Fibroblast of lung (primary cell): ENCODE measurements around the gene TROAP. TPM values are rescaled to one million over a fixed set of nuclear protein-coding genes. Genes with fewer than 3 reads are reported as not detected.
A peak's percentile ranks its signal among the peaks of the same experiment; 100 is the strongest.

ENCODE experiments used
- DNase-seq, 2 donors: peaks; one replicate each; pipeline versions ENCODE4 v3.0.0 to v3.0.0-alpha.2; 2010; ENCODE audit warnings: low read depth in 2 of 2
- H2AFZ ChIP-seq: 2 replicates; pipeline ENCODE4 v1.5.1; 2012; ENCODE audit warnings: low read length, control low read depth, inconsistent platforms
- H3K27ac ChIP-seq: 2 replicates; pipeline ENCODE4 v1.5.1; 2011; ENCODE audit warnings: low read length, control low read depth; ENCODE audit not compliant: insufficient read depth
- H3K27me3 ChIP-seq: 2 replicates; pipeline ENCODE4 v1.5.1; 2011; ENCODE audit warnings: mild to moderate bottlenecking, low read length; ENCODE audit not compliant: control insufficient read depth, insufficient read depth
- H3K36me3 ChIP-seq: 2 replicates; pipeline ENCODE4 v1.5.1; 2011; ENCODE audit warnings: low read length; ENCODE audit not compliant: control insufficient read depth, insufficient read depth
- H3K4me1 ChIP-seq: 2 replicates; pipeline ENCODE4 v1.5.1; 2011; ENCODE audit warnings: low read length; ENCODE audit not compliant: control insufficient read depth, insufficient read depth; ENCODE audit errors: extremely low read depth
- H3K4me2 ChIP-seq: 2 replicates; pipeline ENCODE4 v1.5.1; 2011; ENCODE audit warnings: low read length, control low read depth; ENCODE audit not compliant: insufficient read depth; ENCODE audit errors: extremely low read depth
- H3K4me3 ChIP-seq, 4 experiments: fragments of 200-600 bp in 1 of 4; sonication (generic) in 1 of 4; replicated peaks in 1 of 4; 2 replicates each; pipeline ENCODE4 v1.5.1; 2011 to 2016; ENCODE audit warnings: low read length in 4 of 4, low read depth in 3 of 4, mild to moderate bottlenecking in 3 of 4, control low read depth in 2 of 4, inconsistent platforms in 1 of 4, mixed read lengths in 1 of 4; ENCODE audit not compliant: insufficient read depth in 1 of 4; ENCODE audit errors: control extremely low read depth in 1 of 4
- H3K79me2 ChIP-seq: 2 replicates; pipeline ENCODE4 v1.5.1; 2012; ENCODE audit warnings: mild to moderate bottlenecking, low read length, inconsistent platforms; ENCODE audit not compliant: control insufficient read depth, insufficient read depth
- H3K9ac ChIP-seq: 2 replicates; pipeline ENCODE4 v1.5.1; 2011; ENCODE audit warnings: mild to moderate bottlenecking, low read length, control low read depth; ENCODE audit not compliant: insufficient read depth
- H3K9me3 ChIP-seq: 2 replicates; pipeline ENCODE4 v1.5.1; 2012; ENCODE audit warnings: low read depth, low read length; ENCODE audit not compliant: control insufficient read depth, insufficient read depth
- H4K20me1 ChIP-seq: 2 replicates; pipeline ENCODE4 v1.5.1; 2011; ENCODE audit warnings: low read length; ENCODE audit not compliant: control insufficient read depth, insufficient read depth; ENCODE audit errors: extremely low read depth
- EZH2 ChIP-seq: IDR thresholded peaks from 2 replicates; pipeline ENCODE4 v1.5.1; 2012; ENCODE audit warnings: low read length, control low read depth, mild to moderate bottlenecking; ENCODE audit errors: missing control alignments
- polyA plus RNA-seq, 2 donors: library from polyadenylated mRNA; depleted of rRNA in 1 of 2; stranded (reverse) in 1 of 2; unstranded in 1 of 2; fragments of >200 nt; gene quantifications; 2 replicates each; pipeline ENCODE4 v1.2.1, GENCODE V29; 2011 to 2012; ENCODE audit warnings: missing spikeins in 1 of 2
- total RNA-seq: library from RNA; depleted of rRNA; stranded (reverse); fragments of >200 nt; gene quantifications from 2 replicates; pipeline ENCODE4 v1.2.1, GENCODE V29; 2014
- TF ChIP-seq, protein P1 (sequence below), 2 donors: IDR thresholded peaks in 1 of 2; conservative IDR thresholded peaks in 1 of 2; 1 replicate in 1 of 2; 2 replicates in 1 of 2; pipeline ENCODE4 v1.5.1; 2011 to 2012; ENCODE audit warnings: low read length in 2 of 2, control low read depth in 1 of 2, inconsistent platforms in 1 of 2, low read depth in 1 of 2, mild to moderate bottlenecking in 1 of 2

Gene TROAP
- total and polyA plus RNA-seq, 2 donors (not counting 1 experiment from before 2014, with no cell fraction given): 4.8 to 6.3 TPM

DNA sequence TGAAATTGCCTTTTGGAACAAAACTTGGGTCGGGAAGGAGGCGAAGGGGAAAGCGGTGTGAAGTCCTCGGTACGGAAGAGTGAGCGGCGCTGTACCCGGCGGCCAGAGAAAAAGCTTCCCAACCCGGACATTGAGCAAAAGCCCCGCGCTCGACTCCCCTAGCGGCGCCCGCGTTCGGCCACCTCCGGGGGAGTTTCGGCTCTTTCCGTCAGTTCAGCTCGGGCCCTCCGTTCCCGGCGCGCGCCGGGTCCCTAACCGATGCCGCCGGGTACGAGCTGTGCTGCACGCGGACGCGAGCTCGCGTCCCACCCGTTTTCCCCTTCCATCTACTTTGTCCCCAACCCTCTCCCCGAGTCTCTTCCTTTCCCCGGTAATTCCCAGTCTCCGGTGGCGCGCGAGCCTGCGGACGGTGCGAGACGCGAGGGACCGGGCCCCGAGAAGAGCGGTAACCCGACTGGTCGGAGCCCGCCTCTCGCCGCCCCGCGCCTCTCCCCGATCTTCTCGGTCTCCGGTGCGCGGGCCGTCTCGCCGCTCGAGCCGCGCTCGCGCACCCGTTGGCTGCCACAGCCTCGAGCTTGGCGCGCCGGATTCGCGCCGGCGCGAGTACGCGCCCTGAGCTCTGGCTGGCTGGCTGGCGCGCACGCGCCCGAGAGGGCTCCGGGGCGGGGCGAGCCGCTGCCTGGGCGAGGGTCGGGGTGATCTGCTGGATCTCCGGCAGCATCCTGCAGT is 43.8 kb downstream of the TROAP start:
- Histone ChIP-seq H3K27ac (peak overlapping the region; percentile 82), H3K4me3 (peak overlapping the region; percentile 70 to 97 (median 89)), H3K4me2 (peak overlapping the region; percentile 96), H2AFZ (peak overlapping the region; percentile 90), H3K4me1 (peaks cover 6% of the 10 kb centered on the region), H4K20me1 (no peaks in the 10 kb centered on the region), H3K27me3 (no peaks in the 10 kb centered on the region), H3K9ac (peak overlapping the region; percentile 96), H3K79me2 (peaks cover 40% of the 10 kb centered on the region), H3K9me3 (no peaks in the 10 kb centered on the region), H3K36me3 (peaks cover 1% of the 10 kb centered on the region)
- TF ChIP-seq, protein P1, sequence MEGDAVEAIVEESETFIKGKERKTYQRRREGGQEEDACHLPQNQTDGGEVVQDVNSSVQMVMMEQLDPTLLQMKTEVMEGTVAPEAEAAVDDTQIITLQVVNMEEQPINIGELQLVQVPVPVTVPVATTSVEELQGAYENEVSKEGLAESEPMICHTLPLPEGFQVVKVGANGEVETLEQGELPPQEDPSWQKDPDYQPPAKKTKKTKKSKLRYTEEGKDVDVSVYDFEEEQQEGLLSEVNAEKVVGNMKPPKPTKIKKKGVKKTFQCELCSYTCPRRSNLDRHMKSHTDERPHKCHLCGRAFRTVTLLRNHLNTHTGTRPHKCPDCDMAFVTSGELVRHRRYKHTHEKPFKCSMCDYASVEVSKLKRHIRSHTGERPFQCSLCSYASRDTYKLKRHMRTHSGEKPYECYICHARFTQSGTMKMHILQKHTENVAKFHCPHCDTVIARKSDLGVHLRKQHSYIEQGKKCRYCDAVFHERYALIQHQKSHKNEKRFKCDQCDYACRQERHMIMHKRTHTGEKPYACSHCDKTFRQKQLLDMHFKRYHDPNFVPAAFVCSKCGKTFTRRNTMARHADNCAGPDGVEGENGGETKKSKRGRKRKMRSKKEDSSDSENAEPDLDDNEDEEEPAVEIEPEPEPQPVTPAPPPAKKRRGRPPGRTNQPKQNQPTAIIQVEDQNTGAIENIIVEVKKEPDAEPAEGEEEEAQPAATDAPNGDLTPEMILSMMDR (conservative IDR thresholded peaks at IDR 0.05 in 1 of 2, IDR thresholded peaks at IDR 0.05 in 1 of 2; ENCODE audit: low read depth in 1 of 2, low read length in 2 of 2): peak in 1 of 2 donors; percentile 22
- no peak for TF ChIP-seq EZH2
- DNase-seq: peak; percentile 94

DNA sequence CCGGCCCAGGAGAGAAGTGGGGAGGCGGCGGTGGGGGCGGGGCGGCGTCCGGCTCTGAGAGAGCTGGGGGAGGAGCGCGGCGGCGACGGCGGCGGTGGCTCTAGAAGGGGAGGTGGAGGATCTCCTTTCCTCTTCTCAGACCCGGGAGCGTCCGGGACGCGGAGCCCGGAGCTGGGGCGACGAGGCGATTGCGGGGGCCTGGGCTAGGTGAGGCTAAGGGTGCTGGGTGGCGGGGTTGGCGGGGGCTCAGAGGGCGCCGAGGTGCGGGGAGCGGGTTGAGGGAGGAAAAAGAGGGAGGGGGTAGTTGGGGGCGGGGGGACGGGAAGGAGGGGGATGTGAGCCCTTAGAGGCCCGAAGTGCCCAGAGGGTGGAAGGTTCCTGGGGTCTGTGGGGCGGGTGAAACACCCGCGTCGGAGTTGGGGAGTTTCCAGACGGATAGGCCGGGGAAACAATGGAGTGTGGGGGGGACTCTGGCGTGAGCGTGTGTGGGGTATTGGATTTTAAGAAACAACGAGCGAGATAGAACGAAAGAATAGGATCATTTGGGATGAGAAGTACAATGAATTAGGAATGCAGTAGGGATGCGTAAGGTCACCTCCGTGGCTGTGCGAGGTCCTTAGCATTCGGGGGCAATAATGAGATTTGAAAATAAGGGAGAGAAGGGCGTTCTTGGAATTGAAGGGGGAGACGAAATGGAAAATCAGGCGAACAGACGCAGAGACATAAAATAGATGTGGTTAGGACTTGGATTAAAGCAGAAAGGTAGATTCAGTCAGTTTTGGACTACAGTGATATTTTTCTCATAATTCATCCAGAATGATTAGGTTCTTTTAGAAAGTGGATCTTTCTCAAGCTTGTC is 44.6 kb downstream of the TROAP start, which contains the start of gene SPATS2:
Gene SPATS2 (plus strand): TSS at position 82 of the 859 bp plus-strand sequence. CDS start 93,551 bp downstream, outside the sequence.
- H3K79me2 ChIP-seq: peaks cover 47% of the 10 kb centered on the region
- no peaks in the 10 kb centered on the region for H3K27me3 ChIP-seq
- peak within 1 kb of the TSS; percentile 96 for H3K4me2 ChIP-seq
- no peaks in the 10 kb centered on the region for H3K9me3 ChIP-seq
- peak within 1 kb of the TSS; percentile 96 for H3K9ac ChIP-seq
- H3K27ac ChIP-seq: peak within 1 kb of the TSS; percentile 82
- H3K4me3 ChIP-seq: peak within 1 kb of the TSS; percentile 70 to 97 (median 89)
- H3K36me3 ChIP-seq: peaks cover 1% of the 10 kb centered on the region
- peak within 1 kb of the TSS; percentile 90 for H2AFZ ChIP-seq
- H3K4me1 ChIP-seq: peaks cover 6% of the 10 kb centered on the region
- TF ChIP-seq EZH2: no peak
- TF ChIP-seq, protein P1 (conservative IDR thresholded peaks at IDR 0.05 in 1 of 2, IDR thresholded peaks at IDR 0.05 in 1 of 2; ENCODE audit: low read depth in 1 of 2, low read length in 2 of 2): no peak
- no peaks in the 10 kb centered on the region for H4K20me1 ChIP-seq
- peak in 1 of 2 donors; percentile 25 for DNase-seq

DNA sequence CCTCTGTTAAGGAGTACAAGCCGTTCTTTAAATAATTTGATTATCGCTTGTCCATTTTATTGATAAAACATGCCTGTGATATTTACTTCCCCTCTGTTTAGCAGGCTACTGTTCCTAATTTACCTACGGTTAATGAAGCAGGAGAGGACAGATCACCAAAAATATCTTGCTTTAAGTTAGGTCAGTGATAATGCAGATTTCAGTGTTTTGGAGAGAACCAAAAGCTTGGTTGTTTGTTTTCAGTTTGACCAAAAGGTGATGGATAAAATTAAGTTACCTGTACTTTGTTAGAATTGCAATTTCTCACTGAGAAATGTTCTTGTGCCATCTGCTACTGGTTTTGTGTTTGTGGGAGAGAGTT is 45.2 kb downstream of the TROAP start:
- Histone ChIP-seq H3K27ac (peak overlapping the region; percentile 82), H4K20me1 (no peaks in the 10 kb centered on the region), H3K36me3 (peaks cover 1% of the 10 kb centered on the region), H3K4me1 (peaks cover 6% of the 10 kb centered on the region), H3K9ac (peak overlapping the region; percentile 96), H3K4me3 (peak overlapping the region; percentile 70 to 97 (median 89)), H3K9me3 (no peaks in the 10 kb centered on the region), H3K27me3 (no peaks in the 10 kb centered on the region), H3K79me2 (peaks cover 51% of the 10 kb centered on the region), H2AFZ (no peak overlapping the region), H3K4me2 (peak overlapping the region; percentile 96)
- no peak for DNase-seq
- TF ChIP-seq, protein P1 (conservative IDR thresholded peaks at IDR 0.05 in 1 of 2, IDR thresholded peaks at IDR 0.05 in 1 of 2; ENCODE audit: low read depth in 1 of 2, low read length in 2 of 2): no peak
- TF ChIP-seq EZH2: no peak
